HG02943 (cell line): ENCODE data around the gene BRSK1.

Experiments used
- ATAC-seq: cut with Tn5 transposase; IDR thresholded peaks from one replicate; pipeline ENCODE4 v1.9.1; 2021; ENCODE audit warnings: mild to moderate bottlenecking, low read depth, moderate library complexity; ENCODE audit not compliant: unreplicated experiment

Gene BRSK1

DNA sequence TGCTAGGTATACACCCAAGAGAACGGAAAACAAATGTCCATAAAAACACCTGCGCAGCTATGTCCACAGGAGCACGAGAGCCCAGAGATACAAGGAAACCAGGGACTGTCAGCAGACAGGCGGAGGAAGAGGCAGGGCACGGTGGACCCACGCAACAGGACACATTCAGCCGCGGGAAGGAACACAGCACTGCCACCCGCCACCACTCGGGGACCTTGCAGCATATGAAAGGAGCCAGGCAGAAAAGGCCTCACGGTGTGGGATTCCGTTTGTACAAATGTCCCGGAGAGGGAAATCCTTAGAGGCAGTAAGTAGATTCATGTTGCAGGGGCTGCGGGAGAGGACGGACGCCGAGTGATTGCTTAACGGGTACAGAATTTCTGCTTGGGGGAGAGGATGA is 11.7 kb upstream of the BRSK1 start:
- ATAC-seq = no peak

DNA sequence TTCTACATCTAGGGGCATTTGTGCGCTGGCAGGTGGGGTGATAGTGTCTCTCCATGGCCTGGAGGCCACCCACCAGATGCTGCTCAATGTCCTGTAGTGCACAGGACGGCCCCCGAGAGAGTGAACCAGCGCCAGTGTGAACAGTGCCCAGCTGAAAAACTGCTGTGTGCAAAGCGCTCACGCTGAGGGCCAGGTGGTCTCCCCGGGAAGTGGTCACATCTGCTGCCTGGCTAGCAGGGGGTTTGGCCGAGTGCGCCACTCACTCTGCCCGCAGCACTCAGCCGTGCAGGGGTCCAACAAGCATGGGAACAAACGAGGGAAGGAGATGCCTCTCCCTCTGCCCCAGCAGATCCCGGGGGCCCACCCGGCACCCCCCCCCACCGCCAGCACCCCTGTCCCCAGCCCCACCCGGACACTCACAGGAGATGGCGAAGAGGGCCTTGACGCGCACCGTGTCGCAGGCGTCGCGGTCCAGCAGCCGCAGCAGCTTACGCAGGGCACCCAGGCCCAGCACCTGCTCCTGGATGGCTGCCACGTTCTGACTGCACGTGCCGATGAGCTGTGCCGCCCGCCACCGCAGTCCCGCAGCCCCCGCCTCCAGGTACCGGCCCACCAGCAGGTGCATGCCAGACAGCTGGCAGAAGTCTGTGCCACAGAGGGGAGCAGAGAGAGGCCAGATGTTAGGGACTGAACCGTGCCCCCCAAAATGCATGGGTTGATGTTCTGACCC is 9.7 kb upstream of the BRSK1 start:
- no peak for ATAC-seq

- ATAC-seq = no peak
These were observed 7.7 kb upstream of the BRSK1 start for GRCh38 chr19:55275851-55276719.

GRCh38 chr19:55276720-55277430 is 6.9 kb upstream of the BRSK1 start:
- ATAC-seq = no peak

GRCh38 chr19:55277494-55277893 is 6.3 kb upstream of the BRSK1 start:
- no peak for ATAC-seq

DNA sequence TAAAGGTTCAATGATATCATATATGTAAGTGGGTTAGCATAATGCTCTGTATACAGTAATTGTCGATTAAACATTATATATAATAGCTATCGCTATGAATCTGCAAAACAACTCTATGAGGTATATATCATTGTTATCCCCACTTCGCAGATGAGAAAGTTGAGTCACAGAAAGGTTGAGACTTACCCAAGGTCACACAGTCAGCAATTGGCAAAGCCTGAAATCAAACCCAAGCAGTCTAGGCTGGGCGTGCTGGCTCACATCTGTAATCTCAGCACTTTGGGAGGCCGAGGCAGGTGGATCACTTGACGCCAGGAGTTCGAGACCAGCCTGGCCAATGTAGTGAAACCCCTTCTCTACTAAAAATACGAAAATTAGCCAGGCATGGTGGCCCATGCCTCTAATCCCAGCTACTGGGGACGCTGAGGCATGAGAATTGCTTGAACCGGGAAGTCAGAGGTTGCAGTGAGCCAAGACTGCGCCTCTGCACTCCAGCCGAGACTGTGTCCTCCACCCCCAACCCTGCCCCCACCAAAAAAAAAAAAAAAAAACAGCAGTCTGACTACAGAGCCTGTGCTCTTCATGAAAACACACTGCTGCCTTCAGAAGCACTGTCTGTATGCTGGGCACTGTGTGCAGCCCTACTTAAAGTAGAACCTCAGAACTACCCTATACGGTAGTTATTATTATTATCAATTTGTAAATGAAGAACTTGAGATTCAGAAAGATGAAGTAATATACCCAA is 5.2 kb upstream of the BRSK1 start:
- no peak for ATAC-seq

- ATAC-seq = no peak
These were observed 4.5 kb upstream of the BRSK1 start for GRCh38 chr19:55279340-55279739.

- ATAC-seq = peak; percentile 87
These were observed 3.8 kb upstream of the BRSK1 start, which contains the start of gene HSPBP1 for GRCh38 chr19:55279770-55280643. Gene HSPBP1, minus strand, starts transcription at chr19:55280110. Its CDS starts 502 bp downstream, at chr19:55279608.

DNA sequence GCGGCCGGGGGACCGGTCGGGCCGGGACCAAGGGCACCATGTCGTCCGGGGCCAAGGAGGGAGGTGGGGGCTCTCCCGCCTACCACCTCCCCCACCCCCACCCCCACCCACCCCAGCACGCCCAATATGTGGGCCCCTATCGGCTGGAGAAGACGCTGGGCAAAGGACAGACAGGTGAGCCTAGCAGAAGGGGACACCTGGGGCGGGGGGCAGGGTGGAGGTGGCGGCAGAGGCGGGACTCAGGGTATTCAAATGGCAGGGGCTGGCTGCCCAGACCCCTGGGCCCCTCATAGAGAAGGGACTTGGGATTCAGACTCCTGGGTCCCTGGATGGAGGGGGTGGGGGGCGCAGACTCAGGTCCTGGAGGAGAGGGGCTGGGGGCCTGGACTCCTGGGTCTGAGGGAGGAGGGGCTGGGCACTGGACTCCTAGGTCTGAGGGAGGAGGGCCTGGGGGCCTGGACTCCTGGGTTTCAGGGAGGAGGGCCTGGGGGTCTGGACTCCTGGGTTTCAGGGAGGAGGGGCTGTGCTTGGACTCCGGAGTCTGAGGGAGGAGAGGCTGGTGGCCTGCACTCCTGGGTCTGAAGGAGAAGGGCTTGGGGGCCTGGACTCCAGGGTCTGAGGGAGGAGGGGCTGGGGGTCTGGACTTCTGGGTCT is 735 bp downstream of the BRSK1 start:
- ATAC-seq = no peak

DNA sequence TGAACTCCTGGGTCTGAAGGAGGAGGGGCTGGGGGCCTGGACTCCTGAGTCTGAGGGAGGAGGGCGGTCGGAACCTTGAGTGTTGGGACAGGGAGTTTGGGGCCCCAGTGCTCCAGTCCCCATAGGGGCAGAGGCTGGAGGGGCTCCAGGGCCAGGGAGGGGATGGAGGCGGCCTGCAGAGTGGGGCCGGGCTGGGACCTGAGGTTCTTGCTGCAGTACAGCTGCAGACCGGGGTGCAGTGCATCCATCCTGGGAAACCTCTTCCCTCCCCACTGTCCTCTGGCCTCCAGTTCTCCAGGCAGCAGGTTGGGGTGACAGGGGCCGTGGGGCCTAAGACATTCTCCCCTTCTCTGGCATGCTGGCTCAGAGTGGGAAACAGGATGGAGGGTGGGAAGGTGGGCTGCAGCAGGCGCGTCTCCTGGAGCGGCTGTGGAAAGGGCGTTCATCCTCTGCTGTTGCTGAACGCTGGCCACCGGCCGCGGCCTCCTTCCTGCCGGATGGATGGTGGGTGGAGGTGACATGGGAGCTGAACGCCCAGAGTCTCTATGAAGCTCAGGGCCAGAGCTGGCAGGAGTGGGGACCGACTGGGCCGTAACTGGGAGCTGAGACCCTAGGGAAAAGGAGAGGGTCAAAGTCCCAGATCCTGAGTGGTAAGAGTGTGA is 1.6 kb downstream of the BRSK1 start:
- no peak for ATAC-seq

DNA sequence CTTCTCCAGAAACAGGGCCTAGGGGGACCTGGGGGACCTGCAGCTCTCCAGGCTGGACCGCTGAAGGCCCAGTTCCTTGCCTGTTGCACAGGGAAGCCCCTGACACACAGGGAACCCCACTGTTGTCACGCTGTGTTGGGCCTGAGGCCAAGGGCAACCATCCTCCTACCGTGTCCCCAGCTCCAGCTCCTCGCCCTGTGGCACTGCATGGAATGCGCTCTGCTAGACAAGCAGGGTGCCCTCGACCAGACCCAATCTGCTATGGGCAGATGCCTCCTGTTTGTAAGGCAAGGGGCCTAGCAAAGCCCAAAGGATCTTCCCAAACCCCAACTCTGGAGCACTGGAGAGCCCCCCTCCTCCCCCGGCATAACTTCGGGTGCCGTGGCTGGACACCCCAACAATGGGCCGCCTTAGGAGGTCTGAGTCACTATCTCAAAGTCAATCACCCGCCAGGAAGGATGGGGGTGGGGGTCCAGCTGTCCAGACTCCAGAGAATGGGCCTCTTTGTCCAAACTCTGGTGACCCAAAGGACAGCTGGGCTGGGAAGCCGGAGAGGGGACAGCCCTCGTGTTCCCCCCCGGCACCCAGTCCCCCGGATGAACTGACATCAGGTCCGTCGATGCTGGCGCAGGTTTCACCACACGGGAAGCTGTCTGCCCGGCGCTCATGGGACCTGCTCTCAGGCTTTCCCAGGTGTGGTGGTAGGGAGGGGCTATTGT is 3.7 kb downstream of the BRSK1 start:
- ATAC-seq = no peak

GRCh38 chr19:55289117-55289796 is 5.5 kb downstream of the BRSK1 start:
- no peak for ATAC-seq

GRCh38 chr19:55297267-55297666 is 13.5 kb downstream of the BRSK1 start:
- ATAC-seq = no peak

- no peak for ATAC-seq
These were observed 16.2 kb downstream of the BRSK1 start for GRCh38 chr19:55299991-55300390.

- no peak for ATAC-seq
These were observed 17.2 kb downstream of the BRSK1 start for GRCh38 chr19:55300886-55301458.

GRCh38 chr19:55301459-55302317 is 17.9 kb downstream of the BRSK1 start:
- ATAC-seq = no peak
